Measurements from ENCODE around the gene ZBTB48.

- TF ChIP-seq, protein P1, sequence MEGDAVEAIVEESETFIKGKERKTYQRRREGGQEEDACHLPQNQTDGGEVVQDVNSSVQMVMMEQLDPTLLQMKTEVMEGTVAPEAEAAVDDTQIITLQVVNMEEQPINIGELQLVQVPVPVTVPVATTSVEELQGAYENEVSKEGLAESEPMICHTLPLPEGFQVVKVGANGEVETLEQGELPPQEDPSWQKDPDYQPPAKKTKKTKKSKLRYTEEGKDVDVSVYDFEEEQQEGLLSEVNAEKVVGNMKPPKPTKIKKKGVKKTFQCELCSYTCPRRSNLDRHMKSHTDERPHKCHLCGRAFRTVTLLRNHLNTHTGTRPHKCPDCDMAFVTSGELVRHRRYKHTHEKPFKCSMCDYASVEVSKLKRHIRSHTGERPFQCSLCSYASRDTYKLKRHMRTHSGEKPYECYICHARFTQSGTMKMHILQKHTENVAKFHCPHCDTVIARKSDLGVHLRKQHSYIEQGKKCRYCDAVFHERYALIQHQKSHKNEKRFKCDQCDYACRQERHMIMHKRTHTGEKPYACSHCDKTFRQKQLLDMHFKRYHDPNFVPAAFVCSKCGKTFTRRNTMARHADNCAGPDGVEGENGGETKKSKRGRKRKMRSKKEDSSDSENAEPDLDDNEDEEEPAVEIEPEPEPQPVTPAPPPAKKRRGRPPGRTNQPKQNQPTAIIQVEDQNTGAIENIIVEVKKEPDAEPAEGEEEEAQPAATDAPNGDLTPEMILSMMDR (IDR thresholded peaks at IDR 0.05; ENCODE audit: insufficient read depth, low read length): no peak
- TF ChIP-seq REST (IDR thresholded peaks at IDR 0.05; ENCODE audit: insufficient replicate concordance, low read depth) (no peak), SPI1 (IDR thresholded peaks at IDR 0.05; ENCODE audit: borderline replicate concordance, low read depth) (no peak)
Observed at GRCh38 chr1:6601049-6601922, 21.5 kb downstream of the ZBTB48 start.

All from HL-60 (cell line).